ENCODE data around the gene ANKRD33B. TPM values are rescaled to one million over a fixed set of nuclear protein-coding genes. Genes with fewer than 3 reads are reported as not detected.
A peak's percentile ranks its signal among the peaks of the same experiment; 100 is the strongest.
"Not testable (repeated sequence)": the region's sequence is repeated elsewhere in the genome, so short reads cannot be mapped to it uniquely, and the experiment has no call there.

The ANKRD33B gene
- total RNA-seq, 1 donor from 2014 or later, result 0.84 TPM

DNA sequence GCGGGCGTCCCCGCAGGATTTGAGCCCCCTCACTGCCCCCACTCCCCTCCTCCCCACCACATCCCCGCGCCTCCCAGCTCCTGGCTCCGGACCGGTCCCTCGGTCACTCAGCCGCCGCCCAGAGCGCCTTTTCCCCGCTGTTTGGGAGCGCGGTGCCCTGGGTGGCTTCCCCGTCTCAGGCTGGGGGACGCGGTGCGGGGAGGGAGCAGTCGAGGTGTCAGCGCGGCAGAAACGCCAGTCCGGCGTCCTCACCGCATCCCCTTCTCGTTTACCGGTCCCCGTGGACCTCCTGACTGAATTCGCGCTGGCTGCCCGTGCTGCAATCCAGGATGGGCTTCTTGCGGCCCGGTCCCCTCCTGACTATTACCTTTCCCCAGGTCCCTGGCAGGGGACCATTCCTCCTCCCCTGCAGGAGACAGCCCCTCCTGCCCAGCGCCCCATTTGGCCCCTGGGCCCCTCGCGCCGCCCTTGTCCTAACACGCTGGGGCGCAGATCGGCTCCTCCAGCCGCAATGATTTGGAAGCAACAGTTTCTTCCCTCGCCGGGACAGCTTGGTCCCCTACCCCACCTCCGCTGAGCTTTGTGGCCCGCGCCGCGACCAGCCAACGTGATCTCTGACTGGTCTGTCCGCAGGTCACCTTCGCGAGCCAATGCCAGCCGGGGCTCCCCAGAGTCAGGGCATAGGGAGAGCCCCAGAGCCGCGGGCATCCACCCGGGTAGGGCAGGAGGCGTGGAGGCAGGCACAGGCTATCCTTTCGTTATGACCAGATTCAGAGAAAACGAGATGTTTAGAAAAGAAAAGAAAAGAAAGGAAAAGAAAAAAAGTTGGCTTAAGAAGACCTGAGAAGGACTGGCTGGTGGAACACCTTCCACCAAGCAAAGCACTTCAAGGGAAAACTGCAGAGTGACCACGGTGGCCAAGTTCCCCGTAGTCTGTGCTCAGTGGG lies 1.2 kb downstream of the ANKRD33B start:
- Mint-ChIP-seq H3K9me3 (no peaks in the 10 kb centered on the region), H3K4me3 (peak overlapping the region; percentile 81), H3K4me1 (peaks cover 9% of the 10 kb centered on the region), H3K36me3 (ENCODE audit: low read depth) (no peaks in the 10 kb centered on the region), H3K27me3 (ENCODE audit: low read depth) (peaks cover 73% of the 10 kb centered on the region), H3K27ac (ENCODE audit: unreplicated experiment) (no peak overlapping the region)
- TF ChIP-seq, protein P1, sequence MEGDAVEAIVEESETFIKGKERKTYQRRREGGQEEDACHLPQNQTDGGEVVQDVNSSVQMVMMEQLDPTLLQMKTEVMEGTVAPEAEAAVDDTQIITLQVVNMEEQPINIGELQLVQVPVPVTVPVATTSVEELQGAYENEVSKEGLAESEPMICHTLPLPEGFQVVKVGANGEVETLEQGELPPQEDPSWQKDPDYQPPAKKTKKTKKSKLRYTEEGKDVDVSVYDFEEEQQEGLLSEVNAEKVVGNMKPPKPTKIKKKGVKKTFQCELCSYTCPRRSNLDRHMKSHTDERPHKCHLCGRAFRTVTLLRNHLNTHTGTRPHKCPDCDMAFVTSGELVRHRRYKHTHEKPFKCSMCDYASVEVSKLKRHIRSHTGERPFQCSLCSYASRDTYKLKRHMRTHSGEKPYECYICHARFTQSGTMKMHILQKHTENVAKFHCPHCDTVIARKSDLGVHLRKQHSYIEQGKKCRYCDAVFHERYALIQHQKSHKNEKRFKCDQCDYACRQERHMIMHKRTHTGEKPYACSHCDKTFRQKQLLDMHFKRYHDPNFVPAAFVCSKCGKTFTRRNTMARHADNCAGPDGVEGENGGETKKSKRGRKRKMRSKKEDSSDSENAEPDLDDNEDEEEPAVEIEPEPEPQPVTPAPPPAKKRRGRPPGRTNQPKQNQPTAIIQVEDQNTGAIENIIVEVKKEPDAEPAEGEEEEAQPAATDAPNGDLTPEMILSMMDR (conservative IDR thresholded peaks at IDR 0.05), result no peak
- no peak for DNase-seq (ENCODE audit: low read depth, low spot score)

DNA sequence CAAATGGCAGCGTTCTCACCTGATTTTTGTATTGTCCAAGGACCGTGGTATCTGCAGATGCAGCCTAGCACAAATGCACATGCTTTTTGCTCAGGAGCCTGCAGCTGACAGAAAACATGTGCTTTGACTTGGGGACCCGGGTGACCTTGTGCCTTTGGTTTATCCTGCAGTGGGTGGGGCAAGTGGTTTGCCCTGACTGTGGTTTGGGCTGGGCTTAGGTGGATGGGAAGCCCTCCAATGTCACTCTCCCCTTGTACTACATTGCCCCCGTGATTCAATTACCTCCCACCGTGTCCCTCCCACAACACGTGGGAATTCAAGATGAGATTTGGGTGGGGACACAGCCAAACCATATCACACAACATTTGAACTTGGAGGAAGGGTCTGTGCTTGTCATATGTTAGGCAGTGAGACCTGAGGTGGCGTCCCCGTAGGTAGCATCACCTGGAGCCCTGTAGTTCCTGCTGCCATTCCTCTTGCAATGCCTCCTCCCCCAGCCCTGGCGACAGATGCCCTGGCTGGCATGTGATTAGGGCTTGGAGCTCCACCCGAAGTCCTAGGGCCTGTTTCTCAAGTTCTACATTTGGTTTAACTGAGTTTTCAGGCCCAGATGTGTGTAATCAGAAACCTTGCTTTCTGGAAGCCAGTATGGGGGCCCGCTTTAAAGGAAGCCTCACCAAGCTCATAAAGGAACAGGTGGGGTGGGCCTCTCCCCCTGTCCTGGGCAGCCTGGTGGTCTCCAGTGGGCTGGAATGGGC lies 2.1 kb downstream of the ANKRD33B start:
- peaks cover 64% of the 10 kb centered on the region for H3K27me3 Mint-ChIP-seq (ENCODE audit: low read depth)
- H3K4me1 Mint-ChIP-seq, result peaks cover 9% of the 10 kb centered on the region
- no peaks in the 10 kb centered on the region for H3K9me3 Mint-ChIP-seq
- TF ChIP-seq, protein P1 (conservative IDR thresholded peaks at IDR 0.05), result no peak
- no peak for DNase-seq (ENCODE audit: low read depth, low spot score)
- no peaks in the 10 kb centered on the region for H3K36me3 Mint-ChIP-seq (ENCODE audit: low read depth)
- H3K27ac Mint-ChIP-seq (ENCODE audit: unreplicated experiment), result no peak overlapping the region
- H3K4me3 Mint-ChIP-seq, result peak overlapping the region; percentile 81

DNA sequence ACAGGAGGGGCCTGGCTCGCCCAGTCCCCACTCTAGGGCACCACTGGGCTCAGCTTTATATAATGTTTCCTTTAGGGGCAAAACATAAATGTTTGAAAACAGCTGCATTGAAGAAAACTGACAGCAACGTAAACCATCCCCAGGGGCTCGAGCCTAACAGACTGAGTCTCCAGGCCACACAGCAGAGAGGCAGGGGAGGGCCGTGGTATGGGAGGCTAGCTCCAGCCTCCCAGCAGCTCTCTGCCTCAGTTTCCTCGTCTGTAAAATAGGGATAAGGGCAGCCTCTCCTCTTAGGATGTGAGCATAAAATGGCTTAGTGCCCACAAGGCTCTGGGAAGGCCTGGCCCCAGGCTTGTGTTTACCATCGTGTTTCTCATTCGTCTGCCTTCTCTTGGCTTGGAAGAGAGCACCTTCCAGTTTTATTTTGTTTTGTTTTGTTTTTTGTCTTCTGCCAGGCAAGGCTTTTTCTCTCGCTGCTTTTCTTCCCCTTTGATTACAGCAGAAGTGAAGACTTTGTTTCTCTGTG lies 2.7 kb downstream of the ANKRD33B start:
- Mint-ChIP-seq H3K36me3 (ENCODE audit: low read depth) (no peaks in the 10 kb centered on the region), H3K9me3 (no peaks in the 10 kb centered on the region), H3K27me3 (ENCODE audit: low read depth) (peaks cover 58% of the 10 kb centered on the region), H3K4me1 (peaks cover 9% of the 10 kb centered on the region), H3K4me3 (peak overlapping the region; percentile 54), H3K27ac (ENCODE audit: unreplicated experiment) (no peak overlapping the region)
- TF ChIP-seq, protein P1 (conservative IDR thresholded peaks at IDR 0.05), result no peak
- no peak for DNase-seq (ENCODE audit: low read depth, low spot score)

DNA sequence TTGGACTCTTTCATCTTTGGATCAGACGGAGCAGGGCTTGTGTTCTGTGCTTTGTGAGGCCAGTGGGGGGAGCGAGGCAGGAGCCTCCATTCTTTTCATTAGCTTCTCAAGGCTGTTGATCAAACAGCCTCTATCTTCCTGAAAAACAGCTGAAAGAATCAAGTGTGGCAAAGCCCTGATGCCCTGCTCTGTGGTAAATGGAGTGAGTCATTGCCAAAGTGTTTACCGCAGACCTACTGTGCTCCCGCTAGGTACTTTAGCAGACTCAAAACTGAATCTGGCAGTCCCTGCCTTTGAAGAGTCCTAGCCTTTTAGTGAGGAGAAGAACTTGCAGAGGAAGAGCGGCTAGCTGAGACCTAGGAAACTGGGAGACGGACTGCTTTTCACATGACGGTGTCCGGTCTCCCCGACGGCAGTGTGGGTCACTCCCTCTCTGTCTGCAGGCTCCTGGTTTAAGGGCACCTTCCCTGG lies 3.3 kb downstream of the ANKRD33B start:
- no peak for DNase-seq (ENCODE audit: low read depth, low spot score)
- H3K27ac Mint-ChIP-seq (ENCODE audit: unreplicated experiment), result no peak overlapping the region
- no peaks in the 10 kb centered on the region for H3K9me3 Mint-ChIP-seq
- peaks cover 52% of the 10 kb centered on the region for H3K27me3 Mint-ChIP-seq (ENCODE audit: low read depth)
- peaks cover 9% of the 10 kb centered on the region for H3K4me1 Mint-ChIP-seq
- TF ChIP-seq, protein P1 (conservative IDR thresholded peaks at IDR 0.05), result no peak
- H3K36me3 Mint-ChIP-seq (ENCODE audit: low read depth), result no peaks in the 10 kb centered on the region
- peak overlapping the region; percentile 54 for H3K4me3 Mint-ChIP-seq

DNA sequence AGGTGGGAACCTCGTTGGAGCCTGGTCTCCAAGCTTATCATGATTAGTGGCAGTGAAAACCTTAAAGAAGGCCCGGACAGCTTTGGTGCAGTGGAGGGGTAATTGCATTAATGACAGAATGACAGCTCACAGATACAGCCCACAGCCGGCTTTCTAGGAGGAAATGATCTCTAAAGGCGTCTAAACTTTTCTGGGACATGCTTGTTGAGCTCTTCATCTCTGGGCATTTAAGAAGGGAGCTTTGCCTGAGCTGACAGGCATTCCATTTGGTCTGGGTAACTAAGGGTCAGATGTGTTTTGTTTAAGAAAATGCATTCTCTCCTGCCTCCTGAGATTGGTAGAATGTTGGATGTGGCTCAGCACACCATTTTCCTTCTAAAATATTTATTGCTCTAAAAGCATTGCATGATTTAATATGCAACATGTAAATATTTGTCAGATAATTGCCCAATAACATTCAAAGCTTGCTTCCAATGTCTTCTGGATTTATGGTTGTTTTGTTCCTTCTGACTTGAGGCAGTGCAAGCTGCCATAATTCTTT lies 4.0 kb downstream of the ANKRD33B start:
- Mint-ChIP-seq H3K27me3 (ENCODE audit: low read depth) (peaks cover 45% of the 10 kb centered on the region), H3K9me3 (no peaks in the 10 kb centered on the region), H3K4me1 (peaks cover 9% of the 10 kb centered on the region), H3K27ac (ENCODE audit: unreplicated experiment) (no peak overlapping the region), H3K36me3 (ENCODE audit: low read depth) (no peaks in the 10 kb centered on the region), H3K4me3 (no peak overlapping the region)
- DNase-seq (ENCODE audit: low read depth, low spot score), result no peak
- TF ChIP-seq, protein P1 (conservative IDR thresholded peaks at IDR 0.05), result no peak

DNA sequence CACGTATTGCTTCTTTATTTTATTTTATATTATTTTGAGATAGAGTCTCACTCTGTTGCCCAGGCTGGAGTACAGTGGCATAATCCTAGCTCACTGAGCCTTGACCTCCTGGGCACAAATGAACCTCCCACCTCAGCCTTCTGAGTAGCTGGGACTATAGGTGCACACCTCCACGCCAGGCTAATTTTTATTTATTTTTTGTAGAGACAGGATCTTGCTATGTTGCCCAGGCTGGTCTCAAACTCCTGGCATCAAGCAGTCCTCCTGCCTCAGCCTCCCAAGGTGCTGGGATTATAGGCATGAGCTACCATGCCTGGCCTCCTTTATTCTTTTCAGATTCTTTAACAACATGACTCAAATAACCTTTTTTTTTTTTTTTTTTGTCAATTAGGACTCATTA lies 6.7 kb downstream of the ANKRD33B start:
- H3K4me3 Mint-ChIP-seq; H3K36me3 Mint-ChIP-seq (ENCODE audit: low read depth): not testable (repeated sequence)
- peaks cover 34% of the 10 kb centered on the region for H3K27me3 Mint-ChIP-seq (ENCODE audit: low read depth)

More for the DNA sequence above, 6.7 kb downstream of the ANKRD33B start:
- not testable (repeated sequence) for DNase-seq (ENCODE audit: low read depth, low spot score); H3K9me3 Mint-ChIP-seq; H3K4me1 Mint-ChIP-seq; H3K27ac Mint-ChIP-seq (ENCODE audit: unreplicated experiment)

All from neural crest cell (in vitro differentiated cells).